ENCODE data around the gene ZBTB8A. TPM values are rescaled to one million over a fixed set of nuclear protein-coding genes. Genes with fewer than 3 reads are reported as not detected.
A peak's percentile ranks its signal among the peaks of the same experiment; 100 is the strongest.

ZBTB8A gene
- total and polyA plus RNA-seq, 2 of the 8 experiments (the other 6 are each of a cell fraction or from before 2014, with no cell fraction given) = 2.9 to 10.4 TPM

- H4K91ac ChIP-seq (replicated peaks; ENCODE audit: insufficient read length, low read length) = peak overlapping the region; percentile 49
- no peaks in the 10 kb centered on the region for H3K79me2 ChIP-seq (ENCODE audit: control insufficient read depth in 1 of 2, insufficient read depth in 2 of 2, low read length in 2 of 2)
- H3K4me1 ChIP-seq (replicated peaks in 1 of 4; ENCODE audit: control insufficient read depth in 3 of 4, insufficient read depth in 4 of 4, low read length in 3 of 4) = peaks cover 0 to 3% (median 0%) of the 10 kb centered on the region in 4 experiments; a peak in 1 of 7 replicates
- H3K27me3 ChIP-seq (replicated peaks in 1 of 4; ENCODE audit: control insufficient read depth in 3 of 4, extremely low read depth in 1 of 4, insufficient read depth in 3 of 4, low read length in 3 of 4) = no peaks in the 10 kb centered on the region
- no peak overlapping the region for H4K8ac ChIP-seq (ENCODE audit: extremely low read depth, insufficient read depth, low read length)
- H3K23me2 ChIP-seq (ENCODE audit: low read depth, low read length) = no peaks in the 10 kb centered on the region
- no peak overlapping the region for H2BK15ac ChIP-seq (ENCODE audit: low read length)
- H3K4ac ChIP-seq (replicated peaks; ENCODE audit: insufficient read length, low read depth, low read length) = peak overlapping the region; percentile 36
- 100% methylated on average over 1 of the region's 1 CpG; no CpG with 5 or more reads in 1 of the 2 experiments for WGBS, 2 experiments (ENCODE audit: extremely low coverage in 1 of 2, insufficient coverage in 1 of 2, insufficient read length in 1 of 2, insufficient replicate concordance in 2 of 2, low coverage in 1 of 2, low lambda C conversion rate in 2 of 2, missing lambda C conversion rate in 1 of 2)
- H3K9ac ChIP-seq (replicated peaks in 1 of 4; ENCODE audit: extremely low read depth in 1 of 4, low read depth in 3 of 4, low read length in 3 of 4) = no peak overlapping the region
- H3K27ac ChIP-seq (ENCODE audit: low read depth, low read length) = no peak overlapping the region
- no peak overlapping the region for H2AK5ac ChIP-seq (ENCODE audit: low read depth, low read length)
- no peaks in the 10 kb centered on the region for H3K9me3 ChIP-seq (ENCODE audit: insufficient read depth in 2 of 2, low read depth in 1 of 2, low read length in 1 of 2)
- H3K56ac ChIP-seq (replicated peaks; ENCODE audit: insufficient read length, low read depth, low read length) = no peak overlapping the region
- no peak overlapping the region for H2BK12ac ChIP-seq (ENCODE audit: low read depth, low read length)
- CTCF ChIA-PET (ENCODE audit: partially characterized antibody) = interaction anchor here (1.4 to 2.4 kb wide), 3 partner anchors 11 to 44 kb away, joined by 3 to 9 read pairs (median 7); no protein-coding TSS in a partner anchor
- H4K20me1 ChIP-seq (replicated peaks in 1 of 2; ENCODE audit: control insufficient read depth in 1 of 2, insufficient read depth in 2 of 2, low read length in 2 of 2) = no peaks in the 10 kb centered on the region
- FAIRE-seq (no peak), DNase-seq (ENCODE audit: low read depth in 1 of 2, low spot score in 2 of 2) (no peak)
- POLR2A ChIA-PET (ENCODE audit: partially characterized antibody) = no interaction called here
- no peaks in the 10 kb centered on the region for H3K79me1 ChIP-seq (ENCODE audit: low read depth, low read length)
- H2BK20ac ChIP-seq (ENCODE audit: low read length) = no peak overlapping the region
- H2BK120ac ChIP-seq (replicated peaks; ENCODE audit: low read depth, low read length) = no peak overlapping the region
- H3K4me3 ChIP-seq (ENCODE audit: extremely low read depth in 1 of 4, insufficient read depth in 2 of 4, low read depth in 3 of 4, low read length in 4 of 4) = no peak overlapping the region
- H4K5ac ChIP-seq (ENCODE audit: insufficient read length, low read depth, low read length) = no peak overlapping the region
- H3K14ac ChIP-seq (ENCODE audit: insufficient read length) = no peak overlapping the region
- H2AFZ ChIP-seq (ENCODE audit: low read length) = no peak overlapping the region
- no peak overlapping the region for H3K18ac ChIP-seq (ENCODE audit: extremely low read depth, low read length)
- no peaks in the 10 kb centered on the region for H3K36me3 ChIP-seq (ENCODE audit: control insufficient read depth in 2 of 4, insufficient read depth in 4 of 4, low read length in 3 of 4)
- no peak overlapping the region for H3K23ac ChIP-seq (ENCODE audit: insufficient read length)
- H2BK5ac ChIP-seq (ENCODE audit: low read depth, low read length) = no peak overlapping the region
- H3K4me2 ChIP-seq (ENCODE audit: insufficient read depth in 1 of 2, low read depth in 2 of 2, low read length in 2 of 2) = no peak overlapping the region
- no peak for TF ChIP-seq ATF3 (IDR thresholded peaks at IDR 0.05; ENCODE audit: insufficient read depth, low read depth, low read length)
- no peak for TF ChIP-seq EZH2 (IDR thresholded peaks at IDR 0.05; ENCODE audit: low read depth, low read length, severe bottlenecking)
- no peak for TF ChIP-seq HDAC2 (IDR thresholded peaks at IDR 0.05; ENCODE audit: borderline replicate concordance in 1 of 2, low read depth in 2 of 2, low read length in 2 of 2)
- TF ChIP-seq SIX5 (IDR thresholded peaks at IDR 0.05; ENCODE audit: low read depth, low read length) = no peak
- TF ChIP-seq GABPA (IDR thresholded peaks at IDR 0.05; ENCODE audit: borderline replicate concordance, insufficient read depth, low read length) = no peak
- TF ChIP-seq SP2 (IDR thresholded peaks at IDR 0.05; ENCODE audit: low read length) = no peak
- no peak for TF ChIP-seq NANOG (IDR thresholded peaks at IDR 0.05; ENCODE audit: insufficient read depth, low read depth, low read length, poor library complexity, severe bottlenecking)
- TF ChIP-seq SP1 (IDR thresholded peaks at IDR 0.05; ENCODE audit: low read depth, low read length) = no peak
- no peak for TF ChIP-seq CHD1 (IDR thresholded peaks at IDR 0.05; ENCODE audit: low read depth, low read length)
- no peak for TF ChIP-seq RNF2 (IDR thresholded peaks at IDR 0.05; ENCODE audit: borderline replicate concordance, low read depth, low read length, missing control alignments, poor library complexity, severe bottlenecking)
- no peak for TF ChIP-seq RAD21 (IDR thresholded peaks at IDR 0.05 in 1 of 2, conservative IDR thresholded peaks at IDR 0.05 in 1 of 2; ENCODE audit: low read depth in 2 of 2, low read length in 2 of 2)
- TF ChIP-seq YY1 (IDR thresholded peaks at IDR 0.05; ENCODE audit: low read depth, low read length) = no peak
- no peak for TF ChIP-seq MAFK (IDR thresholded peaks at IDR 0.05; ENCODE audit: low read depth, low read length)
These were observed 45.0 kb upstream of the ZBTB8A start for GRCh38 chr1:32494196-32494595.
